ENCODE data around the gene TBC1D3B.
"Not testable (repeated sequence)": the region's sequence is repeated elsewhere in the genome, so short reads cannot be mapped to it uniquely, and the experiment has no call there.

TBC1D3B gene

GRCh38 chr17:36209575-36209974 lies 33.1 kb upstream of the TBC1D3B start:
- no peak for DNase-seq (ENCODE audit: low read depth)
- no peak overlapping the region for H3K4me3 ChIP-seq (ENCODE audit: low read length)

GRCh38 chr17:36207383-36207782 lies 30.9 kb upstream of the TBC1D3B start:
- H3K4me3 ChIP-seq (ENCODE audit: low read length); DNase-seq (ENCODE audit: low read depth): not testable (repeated sequence)

More at GRCh38 chr17:36209575-36209974, 33.1 kb upstream of the TBC1D3B start:
- no peak for TF ChIP-seq CTCF (conservative IDR thresholded peaks at IDR 0.05; ENCODE audit: low read length)

- DNase-seq (ENCODE audit: low read depth); H3K4me3 ChIP-seq (ENCODE audit: low read length): not testable (repeated sequence)
Measured at GRCh38 chr17:36206486-36206821, 30.0 kb upstream of the TBC1D3B start.

GRCh38 chr17:36205637-36206485 lies 29.4 kb upstream of the TBC1D3B start:
- no peak for DNase-seq (ENCODE audit: low read depth)
- H3K4me3 ChIP-seq (ENCODE audit: low read length) = no peak overlapping the region
- TF ChIP-seq CTCF (conservative IDR thresholded peaks at IDR 0.05; ENCODE audit: low read length) = no peak

- no peak for TF ChIP-seq CTCF (conservative IDR thresholded peaks at IDR 0.05; ENCODE audit: low read length)
- DNase-seq (ENCODE audit: low read depth) = no peak
- no peak overlapping the region for H3K4me3 ChIP-seq (ENCODE audit: low read length)
Measured at GRCh38 chr17:36204724-36205500, 28.5 kb upstream of the TBC1D3B start.

GRCh38 chr17:36203335-36203734 lies 26.9 kb upstream of the TBC1D3B start:
- no peak overlapping the region for H3K4me3 ChIP-seq (ENCODE audit: low read length)
- no peak for TF ChIP-seq CTCF (conservative IDR thresholded peaks at IDR 0.05; ENCODE audit: low read length)
- no peak for DNase-seq (ENCODE audit: low read depth)

- DNase-seq (ENCODE audit: low read depth) = not testable (repeated sequence)
Measured at GRCh38 chr17:36201506-36201905, 25.1 kb upstream of the TBC1D3B start.

GRCh38 chr17:36201102-36201501 lies 24.7 kb upstream of the TBC1D3B start:
- DNase-seq (ENCODE audit: low read depth) = not testable (repeated sequence)

More at GRCh38 chr17:36201506-36201905, 25.1 kb upstream of the TBC1D3B start:
- not testable (repeated sequence) for H3K4me3 ChIP-seq (ENCODE audit: low read length)

GRCh38 chr17:36198831-36199465 lies 22.5 kb upstream of the TBC1D3B start:
- no peak for TF ChIP-seq CTCF (conservative IDR thresholded peaks at IDR 0.05; ENCODE audit: low read length)
- H3K4me3 ChIP-seq (ENCODE audit: low read length) = no peak overlapping the region
- DNase-seq (ENCODE audit: low read depth) = no peak

More at GRCh38 chr17:36201102-36201501, 24.7 kb upstream of the TBC1D3B start:
- H3K4me3 ChIP-seq (ENCODE audit: low read length) = not testable (repeated sequence)

Measured in AG10803 (cell line).